T-helper 1 cell (primary cell): ENCODE measurements around the gene SNAI3.

Source experiments
- DNase-seq, 5 donors: peaks; one replicate each; pipeline ENCODE4 v3.0.0-alpha.2; 2012 to 2020

The SNAI3 gene

DNA sequence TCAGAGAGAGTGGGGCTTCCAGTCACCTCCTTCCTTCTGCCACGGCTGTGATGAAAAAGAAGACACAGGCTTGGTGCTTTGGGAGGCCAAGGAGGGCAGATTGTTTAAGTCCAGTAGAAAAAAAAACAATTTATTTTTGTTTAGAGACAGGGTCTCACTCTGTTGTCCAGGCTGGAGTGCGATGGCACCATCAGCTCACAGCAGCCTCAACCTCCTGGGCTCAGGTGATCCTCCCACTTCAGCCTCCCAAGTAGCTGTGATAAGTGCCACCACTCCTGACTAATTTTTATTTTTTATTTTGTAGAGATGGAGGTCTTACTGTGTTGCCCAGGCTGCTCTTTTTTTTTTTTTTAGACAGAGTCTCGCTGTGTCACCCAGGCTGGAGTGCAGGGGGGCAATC is 20.7 kb downstream of the SNAI3 start:
- no peak for DNase-seq

DNA sequence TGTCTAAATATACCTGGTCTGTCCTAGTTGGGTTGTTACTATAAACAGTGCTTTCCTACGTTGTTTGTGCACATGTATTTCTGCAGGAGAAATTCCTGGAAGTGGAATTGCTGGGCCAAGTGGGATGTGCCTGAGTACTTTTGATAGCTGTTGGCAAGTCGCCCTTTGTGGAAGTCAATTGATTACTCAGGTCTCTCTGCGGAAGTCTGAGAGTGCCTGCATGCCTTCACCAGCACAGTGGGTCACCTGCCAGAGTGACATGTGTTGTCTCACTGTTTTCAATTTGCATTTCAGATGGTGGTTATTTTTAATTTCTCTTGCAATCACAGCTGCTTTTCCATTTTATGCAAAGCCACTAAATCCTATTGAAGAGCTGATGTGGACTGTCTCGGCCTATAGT is 21.2 kb downstream of the SNAI3 start:
- DNase-seq: no peak

DNA sequence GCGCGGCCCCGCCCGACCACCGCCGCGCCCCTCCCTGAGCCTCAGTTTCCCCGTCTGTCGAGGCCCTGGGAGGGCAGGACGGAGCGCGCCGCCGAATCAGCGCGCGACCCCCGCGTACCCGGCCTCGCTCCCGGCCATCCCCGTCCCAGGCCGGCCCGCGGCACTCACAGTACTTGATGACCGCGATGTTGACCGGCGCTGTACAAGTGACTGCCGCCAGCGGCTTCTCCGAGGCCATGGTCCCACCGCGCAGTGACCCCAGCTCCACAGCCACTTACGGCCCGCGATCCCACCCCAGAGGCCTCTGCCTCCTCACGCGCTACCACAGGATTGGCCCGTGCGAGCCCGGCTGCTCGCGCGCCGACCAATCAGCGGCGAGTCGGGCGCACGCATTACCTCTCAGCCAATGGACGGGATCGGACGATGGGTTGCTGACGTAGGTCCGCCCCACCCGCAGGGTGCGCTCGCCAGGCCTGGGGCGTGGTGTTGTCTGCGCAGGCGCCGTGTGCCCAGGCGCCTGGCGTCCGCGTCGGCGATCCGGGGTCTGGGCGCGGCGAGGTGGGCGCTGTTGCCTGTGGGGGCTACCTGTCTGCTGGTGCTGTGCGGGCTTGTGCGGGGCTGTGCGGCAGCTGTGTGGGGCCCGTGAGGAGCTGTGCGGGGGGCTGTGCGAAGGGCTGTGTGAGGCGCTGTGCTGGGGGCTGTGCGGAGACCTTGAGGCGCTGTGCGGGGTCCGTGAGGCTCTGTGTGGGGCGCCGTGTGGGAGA is 23.3 kb downstream of the SNAI3 start, which contains the start of gene MVD:
TSS of gene MVD (minus strand) at position 249 of the 764 bp plus-strand sequence. CDS start at position 238, 11 bp downstream.
- DNase-seq: peak; percentile 93 to 98 (median 94)

DNA sequence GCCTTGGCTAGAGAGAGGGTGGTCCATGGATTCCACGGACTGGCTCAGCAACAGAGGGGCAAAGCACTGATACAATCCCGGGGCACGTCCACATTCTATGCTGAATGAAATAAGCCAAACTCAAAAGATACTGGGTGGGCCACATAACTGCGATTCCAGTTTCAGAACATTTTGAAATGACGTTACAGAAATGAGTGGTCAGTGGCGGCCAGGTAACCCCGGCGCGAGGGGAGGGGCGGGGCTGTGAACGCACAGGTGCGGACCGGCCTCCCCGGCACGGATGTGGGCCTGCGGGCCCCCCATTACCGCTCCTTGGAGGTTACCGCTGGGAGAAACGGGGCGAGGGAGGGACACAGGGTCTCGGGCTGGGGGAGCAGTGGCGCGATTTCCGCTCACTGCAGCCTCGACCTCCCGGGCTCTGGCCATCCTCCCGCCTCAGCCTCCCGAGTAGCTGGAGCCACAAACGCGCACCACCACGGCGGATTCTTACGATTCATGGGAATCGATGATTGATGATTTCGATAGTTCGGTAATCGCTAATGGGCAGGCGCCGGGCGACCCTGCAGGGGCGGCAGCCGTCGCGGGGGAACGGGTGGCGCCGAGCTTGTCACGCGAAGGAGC is 24.0 kb downstream of the SNAI3 start:
- peak in 1 of 5 donors; percentile 12 for DNase-seq

DNA sequence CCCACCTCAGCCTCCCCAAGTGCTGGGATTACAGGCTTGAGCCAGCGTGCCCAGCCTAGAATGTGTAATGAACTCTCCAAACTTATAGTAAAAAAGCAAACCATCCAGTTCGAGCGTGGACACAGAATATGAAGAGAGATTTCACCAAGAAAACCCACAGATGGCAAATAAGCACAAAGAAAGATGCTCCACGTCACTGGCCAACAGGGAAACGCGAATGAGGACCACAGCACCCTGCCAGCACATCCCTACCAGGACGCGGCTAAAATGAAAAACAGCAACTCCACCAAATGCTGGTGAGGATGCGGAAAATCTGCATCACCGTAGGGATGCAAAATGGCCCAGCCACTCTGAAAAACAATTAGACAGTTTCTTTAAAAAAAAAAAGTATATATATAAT is 24.8 kb downstream of the SNAI3 start:
- DNase-seq: no peak

DNA sequence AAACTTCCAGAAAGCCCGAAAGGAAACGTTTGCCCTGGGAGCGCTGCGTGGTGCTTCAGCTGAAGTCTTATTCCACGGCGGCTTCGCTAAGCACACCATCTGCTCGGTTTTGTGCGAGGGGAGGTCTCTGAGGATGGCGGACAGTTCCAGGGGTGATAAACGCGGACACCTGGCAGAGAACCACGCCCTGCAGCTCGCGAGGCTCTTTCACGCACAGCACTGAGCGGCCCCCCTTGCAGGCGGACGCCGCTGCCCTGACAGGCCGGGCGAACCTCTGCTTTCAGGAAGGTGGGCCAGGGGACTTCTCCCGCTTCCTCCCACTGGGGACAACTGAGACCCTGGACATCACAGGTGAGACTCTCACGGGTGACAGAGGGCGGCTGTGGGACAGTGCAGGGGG is 27.1 kb downstream of the SNAI3 start:
- no peak for DNase-seq

DNA sequence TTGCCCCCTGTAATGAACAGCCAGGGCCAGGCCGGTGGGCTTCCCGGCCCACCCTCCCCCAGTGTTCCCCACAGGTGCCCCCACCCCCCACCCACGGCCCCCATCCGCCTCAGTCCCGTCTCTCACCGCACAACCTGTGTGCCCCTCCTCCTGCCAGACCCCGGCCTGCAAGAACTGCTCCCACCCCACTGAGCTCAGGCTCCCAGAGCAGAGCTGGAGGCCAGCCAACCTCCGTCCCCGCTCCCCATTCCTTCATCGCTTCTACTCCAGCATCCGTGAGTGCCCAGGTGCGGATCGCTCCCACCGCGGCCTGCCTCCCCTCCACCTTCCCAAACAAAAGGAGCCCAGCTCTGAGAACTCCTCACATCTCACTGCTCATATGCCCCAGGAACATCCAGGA is 27.6 kb downstream of the SNAI3 start:
- DNase-seq: no peak

DNA sequence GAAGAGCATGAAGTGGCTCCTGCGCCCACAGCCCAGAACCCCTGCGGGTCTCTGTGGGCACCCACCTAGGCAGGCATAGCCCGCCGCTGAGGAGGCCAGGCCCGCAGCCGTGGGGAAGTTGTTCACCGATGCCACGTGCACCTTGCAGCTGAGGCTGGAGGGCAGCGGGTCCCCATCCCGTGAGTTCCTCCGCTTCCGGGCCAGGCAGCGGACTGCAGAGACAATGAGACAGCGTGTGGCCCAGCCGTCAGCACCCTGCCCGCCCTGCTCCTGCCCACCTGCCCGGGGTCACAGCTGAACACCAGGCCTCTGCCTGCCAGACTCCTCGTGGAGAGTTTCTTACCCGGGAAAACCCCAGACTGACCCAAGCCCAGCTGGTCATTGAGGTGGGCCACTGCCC is 28.9 kb downstream of the SNAI3 start:
- no peak for DNase-seq

DNA sequence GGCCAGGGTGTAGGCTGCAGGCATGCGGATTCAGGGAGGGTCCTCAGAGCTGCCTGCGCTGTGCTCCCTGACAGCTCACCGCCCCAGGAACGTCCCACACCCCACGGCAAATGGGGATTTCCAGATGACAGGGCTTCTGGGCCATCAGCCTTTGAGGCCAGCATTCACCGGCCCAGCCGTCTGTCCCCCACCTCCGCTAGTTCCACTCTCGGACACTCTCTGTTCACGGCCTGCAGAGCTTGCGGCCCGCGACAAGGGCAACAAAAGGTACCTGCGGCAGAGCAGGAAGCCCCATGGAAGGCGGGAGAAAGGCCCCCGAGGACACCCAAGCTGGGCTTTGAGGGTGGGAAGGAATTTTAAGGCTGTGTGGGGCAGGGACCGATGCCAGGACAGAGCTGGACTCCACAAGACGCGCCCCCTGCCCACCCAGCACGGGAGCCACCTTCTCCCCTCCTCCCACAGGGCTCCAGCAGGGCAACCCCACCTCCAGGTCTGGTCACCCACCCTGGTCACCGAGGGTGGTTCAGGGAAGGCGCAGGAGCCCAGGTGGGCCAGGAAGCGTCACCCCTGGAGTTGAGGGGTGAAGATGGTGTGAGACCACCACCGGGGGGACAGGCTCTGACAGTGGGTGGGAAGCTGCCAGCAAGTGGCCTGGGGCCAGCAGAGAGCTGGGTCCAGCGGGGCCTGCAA is 29.9 kb downstream of the SNAI3 start:
- DNase-seq: no peak

DNA sequence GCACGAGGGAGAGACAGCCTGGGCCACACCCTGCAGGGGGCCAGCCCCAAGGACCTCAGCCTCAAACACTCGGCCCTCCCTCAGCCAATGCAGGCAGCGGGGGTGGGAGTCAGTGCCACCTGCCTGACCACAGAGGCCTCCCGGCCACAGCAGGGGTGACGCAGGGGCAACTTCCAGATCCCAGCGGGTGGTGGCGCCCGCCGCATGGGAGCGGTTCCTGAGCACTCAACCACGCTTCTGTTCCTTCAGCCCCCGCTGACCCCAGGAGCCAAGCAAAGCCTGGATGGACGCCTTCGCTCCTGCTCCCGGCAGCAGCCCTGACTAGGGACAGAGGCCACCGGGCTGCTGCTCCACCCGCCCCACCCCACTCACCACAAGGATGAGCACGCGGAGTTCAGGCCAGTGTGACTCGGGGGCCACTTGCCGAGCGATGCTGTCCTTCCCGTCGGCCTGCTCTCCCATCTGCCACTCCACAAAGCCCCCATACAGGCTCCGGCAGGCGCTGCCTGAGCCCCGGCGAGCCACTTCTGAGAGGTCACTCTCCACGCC is 30.5 kb downstream of the SNAI3 start:
- no peak for DNase-seq

DNA sequence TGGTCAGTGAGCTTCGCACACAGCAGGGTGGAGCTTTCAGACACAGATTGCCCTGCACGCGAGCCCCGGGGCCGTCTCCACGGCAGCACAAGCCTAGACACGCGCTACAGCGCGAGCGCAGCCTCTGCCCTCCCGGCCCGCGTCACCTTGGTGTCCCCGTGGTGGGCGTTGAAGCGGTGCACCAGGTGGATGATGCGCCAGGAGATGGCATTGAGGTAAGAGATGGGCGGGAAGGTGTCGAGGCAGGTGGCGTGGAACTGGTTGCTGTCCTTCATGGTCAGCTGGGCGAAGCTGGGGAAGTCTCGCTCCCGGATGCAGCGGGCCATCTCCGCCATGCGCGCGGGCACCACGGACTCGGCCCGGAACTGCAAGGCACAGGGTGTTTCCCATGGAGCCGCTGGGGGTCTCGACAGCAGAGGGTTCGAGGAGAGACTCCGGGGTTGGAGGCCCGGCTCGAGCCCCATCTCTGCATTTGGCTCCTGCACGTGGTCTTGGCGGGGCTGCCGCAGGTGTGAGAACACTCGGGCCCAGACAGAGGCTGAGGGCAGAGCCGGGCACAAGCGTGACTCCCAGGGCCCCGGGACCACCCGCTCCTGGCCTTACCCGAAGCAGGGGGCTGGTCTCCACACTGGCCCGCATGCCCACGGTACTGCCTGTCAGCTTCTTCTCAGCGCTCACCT is 31.1 kb downstream of the SNAI3 start:
- DNase-seq: no peak

DNA sequence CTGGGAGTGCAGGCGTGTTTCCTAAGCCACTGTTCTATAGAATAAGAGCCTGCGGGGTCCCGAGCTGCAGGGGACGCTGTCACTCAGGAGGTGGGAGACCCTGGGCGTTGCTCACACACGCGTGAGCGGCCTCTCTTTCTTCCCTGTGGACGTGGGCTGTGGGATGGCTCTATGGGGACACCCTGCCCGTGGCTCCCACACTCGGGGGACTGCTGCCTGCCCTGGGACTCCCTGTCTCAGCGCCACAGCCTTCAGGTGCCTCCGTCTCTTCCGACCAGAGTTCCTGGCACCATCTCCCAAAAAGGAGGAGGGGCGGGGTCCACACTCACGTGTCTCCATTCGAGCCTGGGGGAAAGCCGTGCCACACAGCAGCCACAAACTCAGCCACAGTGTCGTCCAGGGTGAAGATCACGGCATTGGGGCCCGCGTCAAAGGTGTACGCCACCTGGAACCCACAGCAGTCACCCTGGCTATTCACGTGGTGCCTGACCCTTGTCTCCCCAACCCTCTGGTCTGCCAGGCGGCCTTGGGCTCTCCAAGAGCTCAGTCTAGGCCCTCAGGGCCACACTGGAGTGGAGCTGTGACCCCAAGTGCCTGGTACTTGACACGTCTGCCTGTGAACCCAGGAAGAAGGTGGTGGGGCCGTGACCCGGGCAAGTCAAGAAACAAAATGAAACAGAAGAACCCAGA is 31.8 kb downstream of the SNAI3 start:
- no peak for DNase-seq

DNA sequence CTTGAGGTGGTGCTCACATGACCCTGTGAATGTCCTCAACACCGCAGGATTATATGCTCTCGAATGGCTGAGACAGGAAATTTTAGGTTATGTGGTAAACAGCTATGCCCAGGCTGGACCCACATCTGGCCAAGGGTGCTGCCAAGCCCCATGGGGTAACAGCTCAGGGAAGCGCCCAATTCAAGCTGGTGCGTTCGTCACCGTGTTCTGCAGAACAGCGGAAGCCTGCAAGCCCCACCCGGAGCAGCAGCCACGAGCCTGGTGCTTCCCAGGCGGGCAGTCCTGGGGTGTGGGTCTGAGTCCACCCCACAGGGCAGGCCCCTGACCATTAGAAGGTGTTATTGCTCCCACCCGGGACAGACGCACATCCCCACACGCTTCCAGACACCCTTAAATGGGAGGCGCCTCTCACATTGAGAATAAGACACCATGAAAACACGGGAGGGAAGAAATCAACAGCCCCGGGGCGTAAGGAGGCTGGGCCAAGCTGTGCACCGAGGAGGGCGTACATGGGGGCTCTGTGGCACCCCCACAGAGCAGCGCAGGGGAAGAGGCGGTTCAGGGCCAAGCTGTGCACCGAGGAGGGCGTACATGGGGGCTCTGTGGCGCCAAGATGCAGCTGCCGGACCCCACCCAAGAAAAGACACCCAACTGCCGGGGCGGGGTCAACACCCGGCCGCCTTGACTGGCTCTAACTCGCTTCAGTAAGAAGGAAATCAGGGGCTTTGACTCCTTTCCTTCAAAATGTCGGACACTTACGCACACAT is 32.5 kb downstream of the SNAI3 start:
- DNase-seq: no peak

DNA sequence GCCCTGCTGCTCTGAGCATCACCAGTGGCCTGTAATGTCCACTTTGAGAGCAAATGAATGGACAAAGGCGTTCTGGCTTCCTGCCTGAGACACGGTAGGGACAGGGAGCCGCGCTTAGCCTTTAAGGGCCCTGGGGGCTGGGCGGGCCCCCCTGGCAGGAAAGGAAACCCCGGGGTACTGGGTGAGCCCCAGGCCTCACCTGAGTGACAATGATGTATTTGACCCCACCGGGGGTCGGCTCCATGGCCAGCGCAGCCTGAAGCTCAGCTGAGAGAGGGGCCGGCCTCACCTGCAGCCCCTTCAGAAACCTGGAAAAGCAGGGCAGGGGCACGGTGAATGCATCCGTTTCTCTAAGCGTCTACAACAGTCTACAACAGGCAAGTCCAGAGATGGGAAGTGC is 33.2 kb downstream of the SNAI3 start:
- DNase-seq: no peak

DNA sequence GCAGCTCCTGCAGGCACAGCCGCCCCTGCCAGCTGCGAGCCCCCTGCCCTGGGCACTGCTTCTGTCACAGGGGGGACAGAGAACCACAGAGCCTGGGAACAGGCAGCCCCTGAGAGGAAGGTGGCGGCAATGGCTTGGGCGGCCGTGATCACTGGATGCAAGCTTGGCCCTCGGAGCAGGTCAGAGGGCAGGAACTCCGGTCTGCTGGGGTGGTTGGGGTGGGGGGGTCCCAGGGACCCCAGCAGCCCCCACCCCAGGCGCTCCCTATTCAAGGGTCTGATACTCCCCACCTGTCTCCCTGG is 33.6 kb downstream of the SNAI3 start:
- DNase-seq: no peak

DNA sequence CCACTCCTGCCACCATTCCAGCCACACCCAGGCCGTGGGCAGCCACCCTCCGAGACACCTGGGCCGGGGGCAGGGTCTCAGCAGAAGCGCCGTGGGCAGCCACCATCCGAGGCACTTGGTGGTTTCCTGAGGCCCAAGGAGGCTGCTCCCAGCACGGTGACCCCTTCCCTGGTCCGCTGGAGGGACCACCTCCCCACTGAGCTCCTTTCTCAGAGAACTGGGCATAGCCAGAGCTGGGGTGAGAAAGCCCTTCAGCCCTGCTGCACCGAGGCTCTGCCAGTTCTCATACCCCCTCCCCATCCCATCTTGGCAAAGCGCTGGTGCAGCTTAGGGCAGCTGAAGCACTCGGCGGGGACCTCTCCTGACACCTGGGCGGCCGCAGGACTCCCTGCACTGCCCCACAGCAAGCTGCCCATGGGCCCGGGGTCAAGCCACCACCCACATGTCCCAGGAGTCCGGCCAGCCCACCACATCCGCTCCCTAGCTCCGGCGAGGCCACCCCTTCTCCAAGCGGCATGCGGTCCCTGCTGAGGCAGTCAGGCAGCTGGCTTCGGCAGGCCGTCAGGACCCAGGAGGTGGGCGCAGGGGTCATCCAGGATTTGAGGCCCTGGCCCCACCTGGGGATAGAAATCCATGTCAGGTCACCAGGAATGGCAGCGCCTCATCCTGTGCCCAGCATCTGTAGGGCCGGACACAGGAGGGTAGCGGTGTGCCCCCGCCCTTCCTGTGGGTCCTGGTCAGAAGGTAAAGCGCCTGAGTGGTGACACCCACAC is 34.1 kb downstream of the SNAI3 start:
- no peak for DNase-seq

DNA sequence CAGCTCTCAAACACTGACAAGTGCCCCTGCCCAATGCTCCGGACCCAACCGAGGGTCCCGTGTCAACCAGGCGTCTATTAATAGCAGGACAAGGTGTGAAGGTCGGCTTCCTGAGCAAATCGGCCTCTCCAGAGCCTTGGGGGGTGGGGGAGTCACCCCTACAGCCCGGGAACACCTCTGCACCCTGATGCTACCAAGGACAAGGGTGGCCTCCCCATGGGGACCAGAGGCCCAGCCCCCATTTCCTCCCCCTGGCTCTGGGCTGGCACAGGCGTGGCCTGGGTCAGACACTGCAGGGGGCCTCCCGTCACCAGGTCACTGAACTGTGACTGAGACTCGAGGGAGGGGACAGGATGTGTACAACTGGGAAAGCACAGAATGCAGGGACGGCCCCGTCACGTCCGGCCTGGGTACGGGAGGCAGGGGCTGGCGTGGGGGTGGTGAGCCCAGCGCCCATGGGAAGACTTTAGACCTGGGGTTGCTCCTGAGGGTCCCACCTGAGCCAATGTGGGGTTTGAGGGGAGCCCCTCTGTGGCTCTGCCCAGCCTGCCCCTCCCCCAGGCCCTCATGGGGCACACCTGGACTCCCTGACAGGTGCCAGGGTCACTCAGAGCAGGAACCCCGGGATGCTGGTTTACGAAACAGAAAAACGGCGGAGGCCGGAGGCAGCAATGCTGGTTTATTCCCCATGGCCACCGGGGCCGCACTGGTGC is 34.9 kb downstream of the SNAI3 start:
- peak; percentile 58 to 95 (median 65) for DNase-seq

DNA sequence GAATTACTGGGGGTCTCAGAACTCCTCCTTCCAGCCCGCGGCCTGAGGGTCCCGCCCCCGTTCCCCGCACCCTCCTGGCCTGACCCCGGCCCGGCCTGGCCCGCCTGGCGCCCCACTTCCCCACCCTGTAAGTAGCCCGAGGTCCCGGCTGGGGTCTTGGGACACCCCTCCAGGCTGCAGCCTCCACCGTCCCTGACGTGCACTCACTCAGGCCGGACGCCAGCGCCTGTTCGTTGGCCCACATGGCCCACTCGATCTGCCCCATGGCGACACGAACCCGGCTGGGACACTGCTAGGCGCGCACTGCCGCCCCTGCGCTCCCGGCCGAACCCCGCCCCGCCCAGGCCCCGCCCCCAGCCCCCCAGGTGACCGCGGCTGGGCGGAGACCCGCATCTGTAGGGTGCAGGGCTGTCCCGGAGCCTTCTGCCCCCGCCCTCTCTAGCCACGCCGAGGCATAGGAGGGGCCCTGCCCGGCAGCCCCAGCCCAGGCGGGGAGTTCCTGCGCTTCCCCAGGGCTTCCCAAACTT is 35.5 kb downstream of the SNAI3 start, which contains the start of gene CYBA:
TSS of gene CYBA (minus strand) at position 305 of the 527 bp plus-strand sequence. CDS start at position 265, 40 bp downstream.
- peak; percentile 66 to 89 (median 75) for DNase-seq

DNA sequence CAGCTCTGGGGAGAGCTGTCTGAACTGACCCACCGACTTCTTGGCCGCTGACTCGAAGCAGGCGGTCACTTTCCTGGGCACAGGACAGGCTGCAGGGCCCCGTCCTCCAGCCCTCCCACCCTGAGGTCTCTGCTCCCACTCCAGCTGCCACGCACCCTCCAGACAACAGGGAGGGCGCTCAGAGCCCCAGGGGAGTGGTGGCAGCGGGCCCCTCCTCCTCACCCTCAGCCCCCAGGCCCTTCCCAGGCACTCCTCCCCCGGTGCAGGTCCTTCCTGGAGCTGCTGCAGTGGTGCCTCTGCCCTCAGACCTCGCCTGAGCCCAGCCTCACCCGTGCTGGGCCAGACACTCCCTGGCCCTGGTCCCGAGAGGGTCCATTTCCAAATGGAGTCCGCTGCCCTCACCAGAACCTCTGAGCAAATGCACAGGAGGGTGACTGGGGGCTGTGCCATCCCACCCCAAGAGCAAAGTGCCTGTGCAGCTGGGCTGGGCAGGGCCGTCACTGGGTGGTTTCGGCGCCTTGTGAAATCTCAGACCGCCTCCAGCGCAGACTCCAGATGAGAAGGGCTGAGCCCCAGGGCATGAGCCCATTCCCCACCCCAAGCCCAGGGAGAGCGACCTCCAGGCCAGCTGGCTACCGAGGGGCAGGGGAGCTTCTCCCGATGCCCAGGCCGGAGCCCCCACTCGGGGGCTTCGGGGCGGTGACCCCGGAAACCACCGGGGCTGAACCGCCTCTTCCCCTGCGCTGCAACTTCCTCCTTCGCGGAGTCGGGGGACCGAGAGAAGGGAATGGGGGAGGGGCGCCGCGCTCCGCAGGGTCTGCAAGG is 36.2 kb downstream of the SNAI3 start:
- DNase-seq: peak in 3 of 5 donors; percentile 17 to 53 (median 25)
